Stomach (tissue), 4 donors: Measurements from ENCODE around the gene ZNF878.

Experiments
- EP300 ChIP-seq: sonication (generic); formaldehyde crosslinking; IDR thresholded peaks from one replicate; pipeline ENCODE4 v1.6.1; 2017; ENCODE audit warnings: antibody characterized with exemption
- POLR2A ChIP-seq, 4 donors: fragments of 450-650 bp; IDR thresholded peaks; one replicate each; pipeline ENCODE4 v1.6.1; 2016; ENCODE audit warnings: antibody characterized with exemption in 4 of 4, control low read depth in 2 of 4, mild to moderate bottlenecking in 1 of 4, moderate library complexity in 1 of 4
- TF ChIP-seq, protein P1 (sequence below), 7 experiments: fragments of 450-650 bp in 4 of 7; fragments of 200-600 bp in 3 of 7; sonication (generic) in 3 of 7; IDR thresholded peaks; one replicate each; pipeline ENCODE4 v1.5.1; 2016 to 2019; ENCODE audit warnings: antibody characterized with exemption in 7 of 7, control low read depth in 2 of 7, mild to moderate bottlenecking in 1 of 7

DNA sequence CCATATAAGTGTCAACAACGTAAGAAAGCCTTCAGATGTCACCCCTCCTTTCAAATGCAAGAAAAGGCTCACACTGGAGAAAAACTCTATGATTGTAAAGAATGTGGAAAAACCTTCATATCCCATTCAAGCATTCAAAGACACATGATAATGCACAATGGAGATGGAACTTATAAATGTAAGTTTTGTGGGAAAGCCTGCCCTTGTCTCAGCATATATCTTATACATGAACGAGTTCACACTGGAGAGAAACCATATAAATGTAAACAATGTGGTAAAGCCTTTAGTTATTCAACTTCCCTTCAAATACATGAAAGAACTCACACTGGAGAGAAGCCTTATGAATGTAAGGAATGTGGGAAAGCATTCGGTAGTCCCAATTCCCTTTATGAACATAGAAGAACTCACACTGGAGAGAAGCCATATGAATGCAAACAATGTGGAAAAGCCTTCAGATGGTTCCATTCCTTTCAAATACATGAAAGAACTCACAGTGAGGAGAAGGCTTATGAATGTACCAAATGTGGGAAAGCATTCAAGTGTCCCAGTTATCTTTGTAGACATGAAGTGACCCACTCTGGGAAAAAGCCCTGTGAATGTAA, 22.9 kb upstream of the ZNF878 start:
- TF ChIP-seq, protein P1, sequence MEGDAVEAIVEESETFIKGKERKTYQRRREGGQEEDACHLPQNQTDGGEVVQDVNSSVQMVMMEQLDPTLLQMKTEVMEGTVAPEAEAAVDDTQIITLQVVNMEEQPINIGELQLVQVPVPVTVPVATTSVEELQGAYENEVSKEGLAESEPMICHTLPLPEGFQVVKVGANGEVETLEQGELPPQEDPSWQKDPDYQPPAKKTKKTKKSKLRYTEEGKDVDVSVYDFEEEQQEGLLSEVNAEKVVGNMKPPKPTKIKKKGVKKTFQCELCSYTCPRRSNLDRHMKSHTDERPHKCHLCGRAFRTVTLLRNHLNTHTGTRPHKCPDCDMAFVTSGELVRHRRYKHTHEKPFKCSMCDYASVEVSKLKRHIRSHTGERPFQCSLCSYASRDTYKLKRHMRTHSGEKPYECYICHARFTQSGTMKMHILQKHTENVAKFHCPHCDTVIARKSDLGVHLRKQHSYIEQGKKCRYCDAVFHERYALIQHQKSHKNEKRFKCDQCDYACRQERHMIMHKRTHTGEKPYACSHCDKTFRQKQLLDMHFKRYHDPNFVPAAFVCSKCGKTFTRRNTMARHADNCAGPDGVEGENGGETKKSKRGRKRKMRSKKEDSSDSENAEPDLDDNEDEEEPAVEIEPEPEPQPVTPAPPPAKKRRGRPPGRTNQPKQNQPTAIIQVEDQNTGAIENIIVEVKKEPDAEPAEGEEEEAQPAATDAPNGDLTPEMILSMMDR (IDR thresholded peaks at IDR 0.05): no peak
- no peak for TF ChIP-seq EP300
- no peak for TF ChIP-seq POLR2A (IDR thresholded peaks at IDR 0.05)
